ENCODE data around the gene STK10.

DNA sequence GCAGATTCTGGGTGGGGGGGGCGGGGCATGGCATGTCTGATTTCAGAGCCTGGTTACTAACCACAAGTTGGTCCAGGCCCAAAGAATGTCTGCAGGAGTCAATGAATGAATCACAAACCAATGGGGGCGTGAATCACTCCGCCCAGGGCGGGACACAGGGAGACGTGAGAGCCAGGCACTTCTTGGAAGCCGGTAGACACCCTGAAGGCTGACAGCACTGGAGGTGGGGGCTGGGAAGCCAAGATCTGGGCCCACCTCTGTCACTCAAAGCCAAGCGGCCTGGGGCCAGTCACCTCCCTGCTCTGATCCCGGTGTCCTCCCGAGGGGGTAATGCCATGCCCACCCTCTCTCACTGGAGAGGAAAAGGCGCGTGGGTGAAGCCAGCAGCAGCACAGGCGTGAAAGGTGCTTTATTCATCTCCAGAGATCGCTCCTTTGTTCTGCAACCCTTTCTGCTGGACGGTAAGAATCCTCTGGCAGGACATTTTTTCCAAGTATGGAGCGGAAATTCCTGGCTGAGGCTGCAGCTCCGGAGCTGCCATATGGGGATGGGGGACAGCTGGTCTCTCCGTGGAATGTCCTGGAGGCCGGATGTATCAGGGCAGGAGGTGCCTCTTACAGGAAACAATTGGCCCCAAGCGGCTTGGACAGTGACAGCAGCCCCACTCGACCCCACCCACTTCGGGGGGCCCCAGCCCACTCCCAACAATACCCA is 85.0 kb downstream of the STK10 start:
- TF ChIP-seq, protein P1, sequence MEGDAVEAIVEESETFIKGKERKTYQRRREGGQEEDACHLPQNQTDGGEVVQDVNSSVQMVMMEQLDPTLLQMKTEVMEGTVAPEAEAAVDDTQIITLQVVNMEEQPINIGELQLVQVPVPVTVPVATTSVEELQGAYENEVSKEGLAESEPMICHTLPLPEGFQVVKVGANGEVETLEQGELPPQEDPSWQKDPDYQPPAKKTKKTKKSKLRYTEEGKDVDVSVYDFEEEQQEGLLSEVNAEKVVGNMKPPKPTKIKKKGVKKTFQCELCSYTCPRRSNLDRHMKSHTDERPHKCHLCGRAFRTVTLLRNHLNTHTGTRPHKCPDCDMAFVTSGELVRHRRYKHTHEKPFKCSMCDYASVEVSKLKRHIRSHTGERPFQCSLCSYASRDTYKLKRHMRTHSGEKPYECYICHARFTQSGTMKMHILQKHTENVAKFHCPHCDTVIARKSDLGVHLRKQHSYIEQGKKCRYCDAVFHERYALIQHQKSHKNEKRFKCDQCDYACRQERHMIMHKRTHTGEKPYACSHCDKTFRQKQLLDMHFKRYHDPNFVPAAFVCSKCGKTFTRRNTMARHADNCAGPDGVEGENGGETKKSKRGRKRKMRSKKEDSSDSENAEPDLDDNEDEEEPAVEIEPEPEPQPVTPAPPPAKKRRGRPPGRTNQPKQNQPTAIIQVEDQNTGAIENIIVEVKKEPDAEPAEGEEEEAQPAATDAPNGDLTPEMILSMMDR (IDR thresholded peaks at IDR 0.05; ENCODE audit: borderline replicate concordance, extremely low read depth, low read length, poor library complexity, severe bottlenecking) = no peak
- TF ChIP-seq EZH2 (IDR thresholded peaks at IDR 0.05; ENCODE audit: borderline replicate concordance, low read depth, low read length, severe bottlenecking) = no peak
